KMS-11 (cell line): Measurements from ENCODE around the gene ZNF888.
A peak's percentile ranks its signal among the peaks of the same experiment; 100 is the strongest.
"Not testable (repeated sequence)": the region's sequence is repeated elsewhere in the genome, so short reads cannot be mapped to it uniquely, and the experiment has no call there.

Experiments
- H2AFZ ChIP-seq: fragments of 200-600 bp; sonication (generic); 2 replicates; pipeline ENCODE4 v1.6.1; 2016; ENCODE audit warnings: antibody characterized with exemption, mixed run types, low read depth
- H3K27ac ChIP-seq: fragments of 200-600 bp; sonication (generic); 2 replicates; pipeline ENCODE4 v1.6.1; 2016; ENCODE audit warnings: mild to moderate bottlenecking, mixed run types
- H3K27me3 ChIP-seq: fragments of 200-600 bp; sonication (generic); 2 replicates; pipeline ENCODE4 v1.6.1; 2017; ENCODE audit warnings: mild to moderate bottlenecking, low read depth, mixed run types, moderate library complexity; ENCODE audit not compliant: insufficient read depth
- H3K36me3 ChIP-seq: fragments of 200-600 bp; sonication (generic); 2 replicates; pipeline ENCODE4 v1.6.1; 2017; ENCODE audit warnings: mild to moderate bottlenecking, mixed run types; ENCODE audit not compliant: insufficient read depth
- H3K4me1 ChIP-seq: fragments of 200-600 bp; sonication (generic); 2 replicates; pipeline ENCODE4 v1.6.1; 2016; ENCODE audit warnings: mild to moderate bottlenecking, low read depth, mixed run types; ENCODE audit not compliant: poor library complexity, severe bottlenecking
- H3K4me2 ChIP-seq: fragments of 200-600 bp; sonication (generic); 2 replicates; pipeline ENCODE4 v1.7.0; 2016; ENCODE audit warnings: mild to moderate bottlenecking, mixed run types
- H3K4me3 ChIP-seq: fragments of 200-600 bp; sonication (generic); IDR thresholded peaks from 2 replicates; pipeline ENCODE4 v1.6.1; 2017; ENCODE audit warnings: low read depth, low read length, mixed read lengths; ENCODE audit not compliant: insufficient read depth
- H3K79me2 ChIP-seq: fragments of 200-600 bp; sonication (generic); 2 replicates; pipeline ENCODE4 v1.6.1; 2016; ENCODE audit warnings: low read depth, mixed run types; ENCODE audit not compliant: insufficient read depth
- H3K9ac ChIP-seq: fragments of 200-600 bp; sonication (generic); 2 replicates; pipeline ENCODE4 v1.6.1; 2016; ENCODE audit warnings: mild to moderate bottlenecking, mixed run types
- H4K20me1 ChIP-seq: fragments of 200-600 bp; sonication (generic); 2 replicates; pipeline ENCODE4 v1.6.1; 2016; ENCODE audit warnings: mild to moderate bottlenecking, mixed run types; ENCODE audit not compliant: insufficient read depth
- TF ChIP-seq, protein P1 (sequence below): fragments of 200-600 bp; sonication (generic); conservative IDR thresholded peaks from 2 replicates; pipeline ENCODE4 v1.6.1; 2017; ENCODE audit warnings: low read depth, mild to moderate bottlenecking, antibody characterized with exemption, low read length, moderate library complexity, mixed read lengths

ZNF888 gene

DNA sequence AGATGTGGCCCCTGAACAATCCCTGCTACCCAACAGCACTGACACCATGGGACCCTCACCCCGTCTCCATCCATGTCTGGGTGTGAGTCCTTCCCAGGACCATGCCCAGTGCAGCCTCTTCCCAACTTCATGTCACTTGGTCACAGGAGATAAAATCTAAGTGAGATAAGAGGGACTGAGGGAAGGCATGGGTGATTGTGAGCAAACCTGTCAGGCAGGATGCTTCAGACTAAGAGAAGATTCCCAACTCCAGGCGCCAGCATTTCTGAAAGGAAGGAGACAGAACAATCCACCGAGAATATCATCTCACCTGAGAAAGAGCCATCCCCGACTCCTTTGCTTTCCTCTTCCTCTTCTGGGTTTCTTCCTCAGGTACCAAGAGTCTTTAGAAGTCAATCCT is 33.3 kb downstream of the ZNF888 start:
- H3K4me3 ChIP-seq: no peak overlapping the region
- no peaks in the 10 kb centered on the region for H3K79me2 ChIP-seq
- no peaks in the 10 kb centered on the region for H3K27me3 ChIP-seq
- no peak overlapping the region for H3K4me2 ChIP-seq
- H3K9ac ChIP-seq: no peak overlapping the region
- no peaks in the 10 kb centered on the region for H3K4me1 ChIP-seq
- TF ChIP-seq, protein P1, sequence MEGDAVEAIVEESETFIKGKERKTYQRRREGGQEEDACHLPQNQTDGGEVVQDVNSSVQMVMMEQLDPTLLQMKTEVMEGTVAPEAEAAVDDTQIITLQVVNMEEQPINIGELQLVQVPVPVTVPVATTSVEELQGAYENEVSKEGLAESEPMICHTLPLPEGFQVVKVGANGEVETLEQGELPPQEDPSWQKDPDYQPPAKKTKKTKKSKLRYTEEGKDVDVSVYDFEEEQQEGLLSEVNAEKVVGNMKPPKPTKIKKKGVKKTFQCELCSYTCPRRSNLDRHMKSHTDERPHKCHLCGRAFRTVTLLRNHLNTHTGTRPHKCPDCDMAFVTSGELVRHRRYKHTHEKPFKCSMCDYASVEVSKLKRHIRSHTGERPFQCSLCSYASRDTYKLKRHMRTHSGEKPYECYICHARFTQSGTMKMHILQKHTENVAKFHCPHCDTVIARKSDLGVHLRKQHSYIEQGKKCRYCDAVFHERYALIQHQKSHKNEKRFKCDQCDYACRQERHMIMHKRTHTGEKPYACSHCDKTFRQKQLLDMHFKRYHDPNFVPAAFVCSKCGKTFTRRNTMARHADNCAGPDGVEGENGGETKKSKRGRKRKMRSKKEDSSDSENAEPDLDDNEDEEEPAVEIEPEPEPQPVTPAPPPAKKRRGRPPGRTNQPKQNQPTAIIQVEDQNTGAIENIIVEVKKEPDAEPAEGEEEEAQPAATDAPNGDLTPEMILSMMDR: no peak
- no peaks in the 10 kb centered on the region for H3K36me3 ChIP-seq
- H3K27ac ChIP-seq: no peak overlapping the region
- no peak overlapping the region for H2AFZ ChIP-seq
- no peaks in the 10 kb centered on the region for H4K20me1 ChIP-seq

DNA sequence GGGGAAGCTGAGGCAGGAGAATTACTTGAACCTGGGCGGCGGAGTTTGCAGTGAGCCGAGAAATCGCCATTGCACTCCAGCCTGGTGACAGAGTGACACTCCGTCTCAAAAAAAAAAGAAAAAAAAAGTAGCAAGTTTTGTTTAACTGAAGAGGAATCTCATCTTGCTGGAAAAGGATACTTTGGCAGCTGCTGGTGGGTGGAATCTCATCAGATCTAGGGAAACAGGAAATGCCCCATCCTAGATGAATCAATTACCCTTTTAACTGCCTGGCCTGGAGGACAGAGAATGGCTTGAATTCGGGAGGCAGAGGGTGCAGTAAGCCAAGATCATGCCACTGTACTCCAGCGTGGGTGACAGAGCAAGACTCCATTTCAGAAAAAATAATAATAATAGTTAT is 34.2 kb downstream of the ZNF888 start:
- Histone ChIP-seq H3K27me3 (no peaks in the 10 kb centered on the region), H3K36me3 (no peaks in the 10 kb centered on the region), H3K27ac (no peak overlapping the region), H4K20me1 (no peaks in the 10 kb centered on the region), H3K79me2 (no peaks in the 10 kb centered on the region), H2AFZ (no peak overlapping the region), H3K4me3 (no peak overlapping the region), H3K4me1 (no peaks in the 10 kb centered on the region), H3K4me2 (no peak overlapping the region), H3K9ac (no peak overlapping the region)
- TF ChIP-seq, protein P1: no peak

DNA sequence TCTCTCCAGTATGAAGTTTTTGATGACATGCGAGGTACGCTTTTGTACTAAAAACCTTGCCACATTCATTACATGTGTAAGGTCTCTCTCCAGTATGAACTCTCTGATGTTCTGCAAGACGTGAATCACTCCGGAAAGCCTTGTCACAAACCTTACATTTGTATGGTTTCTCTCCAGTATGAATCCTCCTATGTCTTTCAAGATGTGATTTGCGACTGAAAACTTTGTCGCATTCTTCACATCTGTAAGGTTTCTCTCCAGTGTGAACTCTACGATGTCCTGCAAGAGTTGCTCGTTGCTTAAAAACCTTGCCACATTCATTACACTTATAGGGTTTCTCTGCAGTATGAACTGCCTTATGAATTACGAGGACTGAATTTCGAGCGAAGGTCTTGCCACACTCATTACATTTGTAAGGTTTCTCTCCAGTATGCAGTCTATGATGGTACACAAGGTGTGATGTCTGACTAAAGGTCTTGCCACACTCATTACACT is 42.3 kb downstream of the ZNF888 start:
- no peak overlapping the region for H3K4me3 ChIP-seq
- H2AFZ ChIP-seq: no peak overlapping the region
- no peak overlapping the region for H3K27ac ChIP-seq
- H3K79me2 ChIP-seq: no peaks in the 10 kb centered on the region
- H4K20me1 ChIP-seq: no peaks in the 10 kb centered on the region
- TF ChIP-seq, protein P1: no peak
- H3K27me3 ChIP-seq: no peaks in the 10 kb centered on the region
- no peak overlapping the region for H3K4me2 ChIP-seq
- H3K9ac ChIP-seq: no peak overlapping the region
- no peaks in the 10 kb centered on the region for H3K4me1 ChIP-seq
- H3K36me3 ChIP-seq: peaks cover 4% of the 10 kb centered on the region; the same call in 1 of the 2 replicates

DNA sequence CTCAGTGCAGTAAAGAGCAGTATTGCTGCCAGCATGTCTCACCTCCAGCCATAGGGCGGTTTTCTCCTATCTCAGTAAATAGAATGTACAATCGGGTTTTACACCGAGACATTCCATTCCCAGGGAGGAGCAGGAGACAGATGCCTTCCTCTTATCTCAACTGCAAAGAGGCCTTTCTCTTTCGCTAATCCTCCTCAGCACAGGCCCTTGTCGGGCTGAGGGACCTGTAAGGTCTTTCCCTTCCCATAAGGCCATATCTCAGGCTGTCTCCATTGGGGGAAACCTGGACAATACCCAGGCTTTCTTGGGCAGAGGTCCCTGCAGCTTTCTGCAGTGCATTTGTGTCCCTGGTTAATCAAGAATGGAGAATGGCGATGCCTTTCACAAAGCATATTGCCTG is 50.2 kb downstream of the ZNF888 start:
- H3K4me3 ChIP-seq, H3K36me3 ChIP-seq, H3K9ac ChIP-seq, H3K27me3 ChIP-seq, H3K4me1 ChIP-seq, H2AFZ ChIP-seq, H3K4me2 ChIP-seq, H3K79me2 ChIP-seq, H4K20me1 ChIP-seq, H3K27ac ChIP-seq: not testable (repeated sequence)

DNA sequence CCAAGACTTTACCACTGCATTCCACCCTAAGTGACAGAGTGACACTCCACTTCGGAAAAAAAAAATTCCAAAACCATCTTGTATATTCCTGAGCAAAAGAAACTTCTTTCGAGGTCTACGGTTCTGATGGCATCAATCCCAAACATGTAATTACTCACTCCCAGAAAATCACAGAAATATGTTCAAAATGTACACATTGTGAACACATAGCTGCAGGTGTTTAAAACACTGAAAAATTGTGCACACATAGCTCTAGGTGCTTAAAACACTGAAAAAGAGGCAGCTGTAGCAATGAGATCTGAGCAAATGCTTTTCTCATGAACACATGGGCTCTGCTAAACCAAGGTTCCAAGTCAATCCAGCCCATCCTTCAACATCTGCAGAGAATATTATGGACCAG is 51.8 kb downstream of the ZNF888 start:
- Histone ChIP-seq H2AFZ (no peak overlapping the region), H3K9ac (no peak overlapping the region), H3K79me2 (no peaks in the 10 kb centered on the region), H3K4me3 (no peak overlapping the region), H3K27ac (no peak overlapping the region), H3K27me3 (no peaks in the 10 kb centered on the region), H4K20me1 (no peaks in the 10 kb centered on the region), H3K4me2 (no peak overlapping the region), H3K4me1 (no peaks in the 10 kb centered on the region), H3K36me3 (no peaks in the 10 kb centered on the region)
- TF ChIP-seq, protein P1: no peak

DNA sequence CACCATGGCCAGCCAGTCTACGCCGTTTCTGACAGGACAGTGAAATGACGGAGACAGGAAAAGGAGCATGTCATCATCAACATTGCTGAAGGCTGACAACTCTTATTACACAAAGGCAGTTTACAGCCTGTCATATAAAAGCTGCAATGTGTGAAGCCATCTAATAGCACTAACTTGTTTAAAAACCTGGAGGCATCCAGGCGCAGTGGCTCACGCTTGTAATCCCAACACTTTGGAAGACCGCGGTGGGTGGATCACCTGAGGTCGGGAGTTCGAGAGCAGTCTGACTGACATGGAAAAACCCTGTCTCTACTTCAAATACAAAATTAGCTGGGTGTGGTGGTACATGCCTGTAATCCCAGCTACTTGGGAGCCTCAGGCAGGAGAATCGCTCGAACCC is 55.2 kb downstream of the ZNF888 start:
- H3K79me2 ChIP-seq, H3K4me1 ChIP-seq, H3K36me3 ChIP-seq, H3K27ac ChIP-seq, H3K27me3 ChIP-seq, H3K4me2 ChIP-seq, H2AFZ ChIP-seq, H4K20me1 ChIP-seq, H3K9ac ChIP-seq, H3K4me3 ChIP-seq: not testable (repeated sequence)

DNA sequence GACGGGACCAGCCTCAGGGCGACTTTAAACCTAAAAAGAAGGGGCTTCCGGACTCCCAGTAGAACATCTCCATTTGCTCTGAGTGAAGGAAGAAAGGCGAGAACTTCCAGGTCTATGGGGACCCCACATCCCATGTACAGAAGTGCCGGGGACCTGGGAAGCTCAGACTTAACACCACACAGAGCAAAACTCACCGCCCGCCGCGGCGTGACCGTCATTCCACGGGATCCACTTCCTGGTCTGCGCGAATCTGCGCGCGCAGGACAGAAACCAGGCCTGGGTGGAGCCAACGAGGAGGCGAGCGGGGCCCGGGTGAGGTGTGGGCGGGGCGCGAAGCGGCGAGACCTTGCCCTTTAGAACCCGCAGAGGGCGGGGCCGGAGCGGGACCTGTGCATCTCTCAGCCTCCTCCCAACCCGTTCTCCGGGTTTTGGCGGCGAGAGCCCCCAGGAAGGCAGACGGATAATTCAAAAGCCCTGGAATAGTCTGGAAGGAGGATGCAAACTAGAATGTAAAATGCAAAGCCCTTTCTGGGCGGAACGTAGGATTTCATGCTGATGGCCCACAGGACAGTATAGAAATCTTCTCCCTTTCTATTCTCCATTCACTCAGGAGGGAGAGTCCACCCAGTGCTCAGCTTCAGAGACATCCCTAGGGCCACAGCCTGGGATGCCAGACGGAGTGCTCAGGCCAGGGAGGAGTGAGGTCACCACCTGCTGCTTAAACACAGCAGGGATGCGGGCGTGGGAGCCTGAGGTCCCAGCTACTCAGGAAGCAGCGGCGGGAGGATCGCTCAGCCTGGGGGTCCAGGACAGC is 65.6 kb downstream of the ZNF888 start, which contains the start of gene ZNF468:
ZNF468 (minus strand) TSS at position 242 of the 814 bp plus-strand sequence. CDS start 3,347 bp downstream, outside the sequence.
- not testable (repeated sequence) for H3K79me2 ChIP-seq, H3K4me1 ChIP-seq, H4K20me1 ChIP-seq, H3K4me3 ChIP-seq, H3K27me3 ChIP-seq, H3K36me3 ChIP-seq
- H3K27ac ChIP-seq: peak within 1 kb of the TSS; percentile 26; the same call in 1 of the 2 replicates
- H3K9ac ChIP-seq: peak within 1 kb of the TSS; percentile 60; the same call in 1 of the 2 replicates
- peak within 1 kb of the TSS; percentile 56; the same call in 1 of the 2 replicates for H3K4me2 ChIP-seq
- H2AFZ ChIP-seq: peak within 1 kb of the TSS; percentile 78
